Dedifferentiated amniotic fluid mesenchymal stem cell (primary cell): Measurements from ENCODE around the gene PLEKHM2.

Source experiments
- DNase-seq: peaks from one replicate; pipeline ENCODE4 v3.0.0-alpha.2; 2016; ENCODE audit errors: extremely low spot score

Gene PLEKHM2

GRCh38 chr1:15738416-15739113 lies 54.4 kb downstream of the PLEKHM2 start:
- no peak for DNase-seq

GRCh38 chr1:15739259-15739658 lies 55.1 kb downstream of the PLEKHM2 start:
- DNase-seq: no peak

GRCh38 chr1:15739745-15740144 lies 55.6 kb downstream of the PLEKHM2 start:
- DNase-seq: no peak

GRCh38 chr1:15740924-15741850 lies 57.1 kb downstream of the PLEKHM2 start:
- no peak for DNase-seq

- no peak for DNase-seq
These were observed 58.2 kb downstream of the PLEKHM2 start, which contains the start of gene TMEM82 for GRCh38 chr1:15742339-15742801. Gene TMEM82, plus strand, starts transcription at chr1:15742499. Its CDS starts 61 bp downstream, at chr1:15742560.

- DNase-seq: no peak
These were observed 60.1 kb downstream of the PLEKHM2 start for GRCh38 chr1:15744122-15744679.

- DNase-seq: no peak
These were observed 63.3 kb downstream of the PLEKHM2 start for GRCh38 chr1:15747378-15747777.

GRCh38 chr1:15748264-15748663 lies 64.1 kb downstream of the PLEKHM2 start:
- no peak for DNase-seq

GRCh38 chr1:15748690-15749398 lies 64.7 kb downstream of the PLEKHM2 start:
- no peak for DNase-seq

GRCh38 chr1:15749399-15750291 lies 65.5 kb downstream of the PLEKHM2 start:
- DNase-seq: no peak

- DNase-seq: no peak
These were observed 66.8 kb downstream of the PLEKHM2 start for GRCh38 chr1:15750924-15751323.

GRCh38 chr1:15751717-15752116 lies 67.6 kb downstream of the PLEKHM2 start:
- DNase-seq: no peak

GRCh38 chr1:15753776-15754175 lies 69.7 kb downstream of the PLEKHM2 start:
- DNase-seq: no peak

- no peak for DNase-seq
These were observed 71.0 kb downstream of the PLEKHM2 start for GRCh38 chr1:15755021-15755645.

- no peak for DNase-seq
These were observed 71.5 kb downstream of the PLEKHM2 start for GRCh38 chr1:15755646-15756040.

- DNase-seq: no peak
These were observed 72.3 kb downstream of the PLEKHM2 start for GRCh38 chr1:15756143-15757015.

- no peak for DNase-seq
These were observed 73.0 kb downstream of the PLEKHM2 start for GRCh38 chr1:15757016-15757543.

GRCh38 chr1:15757575-15758342 lies 73.6 kb downstream of the PLEKHM2 start:
- no peak for DNase-seq
